GM19193 (cell line): ENCODE results near the gene PRIMA1.

ENCODE experiments used
- POLR2A ChIP-seq: IDR thresholded peaks from 4 replicates; pipeline ENCODE4 v1.6.1; 2011; ENCODE audit not compliant: insufficient read depth, insufficient read length; ENCODE audit errors: extremely low read depth

Gene PRIMA1

DNA sequence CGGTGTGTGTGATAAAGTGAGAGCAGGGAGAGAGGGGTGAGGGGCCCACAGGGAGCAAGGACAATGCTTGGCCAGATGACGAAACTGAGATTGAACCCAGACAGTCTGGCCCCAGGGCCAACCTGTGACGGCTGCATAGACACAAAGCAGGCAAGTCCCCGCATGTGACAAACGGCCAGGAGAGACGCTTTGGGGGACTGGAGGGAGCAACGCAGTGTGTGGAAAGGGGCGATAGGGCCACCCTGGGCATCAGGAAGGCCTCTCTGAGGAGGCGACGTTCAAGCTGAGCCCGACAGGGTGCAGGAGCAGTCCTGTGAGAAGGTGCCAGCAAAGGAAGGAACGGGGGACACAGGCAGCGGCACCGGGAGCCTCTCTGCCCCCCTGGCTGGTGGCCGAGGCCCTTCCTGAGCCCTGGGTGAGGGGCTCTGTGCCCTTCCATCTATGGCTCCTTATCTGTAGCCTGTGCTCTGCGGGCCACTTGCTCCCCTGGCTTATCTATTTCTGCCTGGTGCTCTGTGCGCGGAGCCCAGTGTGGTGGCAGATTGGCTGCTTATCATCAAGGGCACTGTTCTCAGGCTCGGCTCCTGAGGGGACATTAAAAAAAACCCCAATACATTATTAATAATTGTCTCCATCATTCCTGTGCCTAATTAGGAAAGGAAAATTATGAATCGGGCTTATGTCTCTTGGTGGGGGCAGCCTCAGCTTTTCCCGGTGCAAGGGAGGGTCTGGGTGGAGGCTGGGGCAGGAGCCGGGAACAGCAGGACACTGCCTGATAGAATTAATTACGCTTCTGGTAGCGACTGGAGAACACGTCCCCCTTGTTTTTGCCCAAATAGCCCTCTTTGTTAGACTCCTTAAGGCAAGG, 39.8 kb downstream of the PRIMA1 start:
- no peak for TF ChIP-seq POLR2A

DNA sequence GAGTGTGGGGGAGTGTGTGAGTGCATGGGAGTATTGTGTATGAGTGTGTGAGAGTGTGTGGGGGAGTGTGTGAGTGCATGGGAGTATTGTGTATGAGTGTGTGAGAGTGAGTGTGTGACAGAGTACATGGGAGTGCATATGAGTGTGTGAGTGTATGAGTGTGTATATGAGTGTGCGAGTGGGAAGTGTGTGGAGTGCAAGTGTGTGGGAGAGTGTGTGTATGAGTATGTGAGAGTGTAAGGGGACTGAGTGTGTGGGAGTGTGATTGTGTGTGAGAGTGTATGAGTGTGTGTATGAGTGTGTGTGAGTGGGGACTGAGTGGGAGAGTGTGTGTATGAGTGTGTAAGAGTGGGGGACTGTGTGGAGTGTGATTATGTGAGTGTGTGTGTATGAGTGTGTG, 40.7 kb downstream of the PRIMA1 start:
- no peak for TF ChIP-seq POLR2A

DNA sequence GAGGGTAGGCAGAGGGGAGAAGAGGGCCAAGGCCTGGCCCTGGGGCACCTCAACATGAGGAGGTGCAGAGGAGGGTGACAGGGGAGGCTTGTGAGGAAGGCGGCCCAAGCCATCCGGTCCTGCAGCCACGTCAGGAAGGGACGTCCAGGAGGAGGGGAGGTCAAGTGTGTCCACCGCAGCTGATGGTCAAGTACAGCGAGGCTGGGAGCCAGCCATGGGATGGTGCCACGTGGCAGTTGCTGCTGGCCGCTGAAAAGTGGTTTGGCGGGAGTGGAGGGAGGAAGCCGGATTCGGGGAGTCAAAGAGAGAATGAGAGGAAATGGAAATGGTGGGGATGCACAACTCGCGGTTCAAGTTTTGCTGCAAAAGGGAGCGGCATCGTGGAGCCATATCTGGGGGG, 41.2 kb downstream of the PRIMA1 start:
- TF ChIP-seq POLR2A: no peak

DNA sequence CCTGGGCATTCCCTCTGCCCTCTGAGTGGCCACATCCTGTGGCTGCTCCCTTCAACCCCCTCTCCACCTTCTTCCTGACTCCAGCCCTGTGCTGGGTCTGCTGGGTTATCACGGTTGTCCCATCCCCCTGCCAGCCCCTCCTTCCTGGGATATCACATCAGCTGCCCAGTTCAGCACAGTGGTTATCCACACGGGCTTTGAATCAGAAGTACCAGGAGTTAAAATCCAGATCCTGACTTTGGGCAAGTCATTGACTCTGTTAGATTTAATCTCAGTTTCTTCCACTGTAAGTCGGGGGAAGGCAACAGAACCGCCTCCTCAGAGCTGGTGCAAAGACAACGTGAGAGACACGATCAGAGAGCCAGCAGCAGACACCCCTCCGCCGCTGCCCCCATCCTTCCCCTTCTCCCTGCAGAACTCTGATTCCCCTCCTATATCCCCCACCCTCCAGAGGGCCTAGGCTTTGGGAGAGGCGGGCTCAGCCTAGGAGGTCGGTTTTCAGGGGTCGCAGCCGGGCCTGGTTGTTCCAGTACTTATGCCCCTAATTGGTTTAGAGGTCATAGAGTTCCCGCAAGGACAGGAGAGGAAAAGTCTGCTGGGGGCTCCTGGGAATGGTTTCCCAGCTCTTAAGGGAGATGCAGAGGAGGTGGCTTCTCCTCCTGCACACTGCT, 42.5 kb downstream of the PRIMA1 start:
- no peak for TF ChIP-seq POLR2A

DNA sequence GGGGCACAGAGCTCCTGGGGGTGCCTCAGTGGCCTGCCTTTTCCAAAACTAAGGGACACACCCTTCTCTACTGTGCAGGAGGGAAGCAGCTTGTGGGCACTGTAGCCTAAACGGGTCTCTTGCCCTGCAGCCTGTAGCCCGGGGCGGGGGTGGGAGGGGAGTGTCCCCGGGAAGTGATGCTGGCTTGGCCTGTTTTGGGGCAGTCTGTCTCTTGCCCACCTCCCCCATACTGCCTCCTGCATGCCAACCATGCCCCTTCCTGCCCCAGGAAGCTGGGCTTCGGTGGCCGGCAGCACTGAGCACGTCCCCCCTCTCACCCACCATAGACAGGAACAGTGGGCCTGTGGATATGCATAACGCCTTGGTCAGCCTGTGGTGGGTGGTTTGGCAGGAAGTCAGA, 43.4 kb downstream of the PRIMA1 start:
- no peak for TF ChIP-seq POLR2A

DNA sequence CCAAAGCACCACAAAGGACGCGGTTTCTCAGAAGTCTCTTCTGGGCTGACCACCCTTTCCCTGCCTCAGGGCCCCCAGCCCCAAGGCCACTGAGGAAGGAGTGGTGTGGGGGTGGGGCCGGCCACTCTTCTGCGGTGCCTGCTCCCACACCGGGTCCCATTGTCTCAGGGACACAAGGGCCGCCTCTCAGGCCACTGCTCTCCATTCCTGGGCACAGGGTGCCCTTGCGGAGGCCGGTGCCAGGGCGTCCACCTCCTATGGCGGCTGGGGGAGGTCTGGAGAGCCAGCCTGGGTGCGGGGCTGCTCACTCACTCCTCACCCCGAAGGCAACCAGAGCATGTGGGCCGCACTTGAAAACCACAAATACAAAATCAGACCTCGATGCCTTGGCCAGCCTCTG, 44.1 kb downstream of the PRIMA1 start:
- TF ChIP-seq POLR2A: no peak

DNA sequence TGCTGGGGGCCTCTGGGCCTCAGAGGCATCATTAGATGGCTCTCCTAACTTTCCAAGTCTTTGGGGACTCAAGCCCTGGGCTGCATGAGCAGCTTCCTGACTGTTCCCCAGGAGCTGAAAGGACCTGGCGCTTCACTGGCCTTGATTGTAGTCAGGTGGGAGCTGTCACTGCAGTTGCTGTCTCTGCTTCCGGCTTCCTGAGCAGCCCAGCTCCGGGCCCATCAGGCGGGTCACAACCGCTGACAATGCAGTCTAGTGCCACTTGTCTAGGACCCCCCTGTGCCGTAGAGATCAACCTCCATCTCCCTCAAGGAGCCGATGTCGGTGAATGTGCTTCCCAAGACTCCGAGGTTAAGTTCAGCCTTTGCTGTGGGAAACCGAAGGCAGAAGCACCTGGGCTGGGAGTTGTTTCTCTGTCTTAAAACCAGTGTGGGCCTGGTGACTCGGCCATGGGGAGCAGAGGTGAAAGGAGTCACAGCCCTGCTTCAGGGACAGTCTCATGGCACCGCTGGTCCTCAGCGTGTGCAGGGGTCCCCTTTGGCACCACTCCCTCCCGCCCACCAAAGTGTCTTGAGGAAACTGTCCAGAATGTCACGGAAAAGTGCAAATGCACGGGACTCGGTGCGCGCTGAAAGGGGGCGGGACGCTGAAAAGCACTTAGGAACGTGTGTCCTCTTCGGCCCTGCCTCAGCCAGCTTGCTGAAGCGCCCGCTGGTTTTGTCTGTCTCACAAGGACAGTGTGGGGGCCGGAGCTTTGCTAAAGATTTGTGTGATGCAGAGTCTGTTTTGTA, 44.8 kb downstream of the PRIMA1 start:
- TF ChIP-seq POLR2A: no peak

DNA sequence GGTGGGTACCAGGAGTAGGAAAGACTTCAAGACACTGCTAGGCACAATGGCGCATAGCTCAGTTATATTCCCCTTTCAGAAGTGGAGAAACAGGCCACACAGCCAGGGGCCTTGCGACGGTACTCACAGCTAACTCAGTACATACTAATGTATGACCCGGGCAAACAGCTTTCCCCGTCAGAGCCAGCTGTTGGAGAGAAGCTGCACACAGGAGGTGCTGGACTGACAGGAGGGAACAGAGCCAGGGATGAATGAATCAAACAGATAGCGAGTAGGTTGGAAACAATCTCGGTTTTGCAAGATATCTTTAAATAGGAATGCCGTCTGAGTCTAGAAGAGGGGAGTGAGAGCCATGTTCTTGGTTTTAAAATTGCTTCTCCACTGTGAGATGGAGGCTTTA, 45.5 kb downstream of the PRIMA1 start:
- no peak for TF ChIP-seq POLR2A

DNA sequence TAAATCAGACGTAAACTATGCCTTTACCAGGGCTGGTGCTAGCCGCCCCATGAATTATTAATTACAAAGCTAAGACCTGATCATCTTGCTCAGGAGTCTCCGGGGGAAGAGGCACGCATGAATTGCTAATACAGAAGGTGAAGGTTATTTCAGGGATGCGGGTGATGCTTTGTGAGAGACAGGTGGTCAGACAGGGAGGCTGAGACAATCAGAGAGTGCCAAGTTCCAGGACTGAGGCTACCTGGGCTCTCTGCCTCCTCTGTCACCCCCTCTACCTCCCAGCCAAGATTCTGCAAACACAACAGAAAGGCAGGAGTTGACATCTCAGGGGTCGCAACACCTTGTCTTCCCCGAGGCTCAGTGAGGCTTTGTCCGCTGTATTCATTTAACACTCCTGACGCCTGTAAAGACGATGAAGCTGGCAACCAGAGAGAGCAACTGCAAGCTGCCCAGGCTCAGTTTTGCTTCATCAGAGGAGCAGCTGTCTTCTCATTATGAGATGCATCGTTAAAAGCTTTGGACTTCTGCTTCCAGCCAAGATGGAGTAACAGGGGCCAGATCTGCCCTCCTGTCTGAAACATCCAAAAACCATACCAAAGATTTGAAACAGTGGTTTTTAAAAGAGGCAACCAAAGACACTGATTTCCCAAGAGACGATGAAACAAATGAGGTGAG, 46.6 kb downstream of the PRIMA1 start:
- no peak for TF ChIP-seq POLR2A

DNA sequence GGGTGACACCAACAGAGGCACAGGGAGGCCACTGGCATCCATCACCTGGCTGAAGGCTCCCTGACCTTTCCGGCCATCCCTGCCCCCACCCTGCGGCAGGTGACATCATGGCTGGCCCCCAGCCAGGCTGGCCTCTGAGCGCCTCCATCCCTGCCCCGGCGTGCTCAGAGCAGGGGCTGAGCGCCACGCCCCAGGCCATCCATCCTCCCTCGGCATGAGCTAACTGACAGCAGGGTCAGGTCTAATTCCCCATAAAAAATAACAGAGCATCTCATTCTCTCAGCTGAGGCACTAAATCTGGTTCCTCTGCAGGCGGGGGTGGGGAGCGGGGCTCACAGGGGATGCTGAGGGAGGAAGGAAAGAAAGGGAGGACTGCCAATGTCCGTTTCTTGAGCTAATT, 50.7 kb downstream of the PRIMA1 start:
- no peak for TF ChIP-seq POLR2A

DNA sequence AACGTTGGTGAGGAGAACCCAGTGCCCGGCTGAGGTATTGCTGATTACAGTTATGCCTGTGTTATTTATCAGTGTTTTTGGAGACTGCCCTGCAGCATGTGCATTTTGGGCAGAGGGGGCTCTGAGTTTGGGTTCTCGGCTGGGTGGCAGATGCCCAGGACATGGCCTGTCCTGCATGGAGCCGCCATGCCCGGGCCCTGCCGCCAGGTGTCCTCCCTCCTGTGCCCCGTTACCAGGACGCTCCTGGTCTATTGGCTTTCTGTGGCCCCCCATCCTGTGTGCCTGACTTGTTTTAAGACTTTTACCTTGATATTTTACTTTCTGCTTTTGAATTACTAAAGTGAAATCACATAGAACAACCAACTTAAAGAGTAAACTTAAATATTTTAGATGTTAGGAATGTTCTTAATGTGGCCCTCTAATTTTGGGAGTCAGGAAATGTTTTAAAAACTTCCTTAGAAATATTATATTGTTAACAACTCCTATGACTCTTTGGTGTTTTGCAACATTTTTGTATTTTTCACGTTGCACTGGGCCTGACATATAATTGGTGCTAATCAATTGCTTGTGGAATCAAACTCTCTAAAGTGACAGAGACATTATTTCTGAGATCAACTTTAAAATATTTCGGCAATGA, 51.8 kb downstream of the PRIMA1 start:
- TF ChIP-seq POLR2A: no peak

DNA sequence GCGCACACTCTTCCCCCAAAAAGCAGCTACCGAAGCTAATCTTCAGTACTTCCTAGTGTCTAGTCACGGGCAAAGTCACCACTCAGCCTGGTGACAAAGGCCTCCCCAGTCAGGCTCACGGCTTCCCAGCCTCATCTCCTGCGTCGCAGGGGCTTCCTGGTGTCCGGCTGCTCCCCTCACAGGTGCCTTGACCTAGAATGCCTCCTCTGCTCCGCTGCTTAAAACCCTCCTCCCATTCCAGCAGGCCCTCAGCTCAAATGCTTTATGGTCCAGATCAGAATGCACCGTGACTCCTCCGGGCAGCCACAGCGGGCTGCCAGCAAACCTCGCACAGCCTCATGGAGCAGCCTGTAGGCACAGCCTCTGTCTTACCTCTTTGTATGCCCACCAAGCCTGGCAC, 53.1 kb downstream of the PRIMA1 start:
- no peak for TF ChIP-seq POLR2A

DNA sequence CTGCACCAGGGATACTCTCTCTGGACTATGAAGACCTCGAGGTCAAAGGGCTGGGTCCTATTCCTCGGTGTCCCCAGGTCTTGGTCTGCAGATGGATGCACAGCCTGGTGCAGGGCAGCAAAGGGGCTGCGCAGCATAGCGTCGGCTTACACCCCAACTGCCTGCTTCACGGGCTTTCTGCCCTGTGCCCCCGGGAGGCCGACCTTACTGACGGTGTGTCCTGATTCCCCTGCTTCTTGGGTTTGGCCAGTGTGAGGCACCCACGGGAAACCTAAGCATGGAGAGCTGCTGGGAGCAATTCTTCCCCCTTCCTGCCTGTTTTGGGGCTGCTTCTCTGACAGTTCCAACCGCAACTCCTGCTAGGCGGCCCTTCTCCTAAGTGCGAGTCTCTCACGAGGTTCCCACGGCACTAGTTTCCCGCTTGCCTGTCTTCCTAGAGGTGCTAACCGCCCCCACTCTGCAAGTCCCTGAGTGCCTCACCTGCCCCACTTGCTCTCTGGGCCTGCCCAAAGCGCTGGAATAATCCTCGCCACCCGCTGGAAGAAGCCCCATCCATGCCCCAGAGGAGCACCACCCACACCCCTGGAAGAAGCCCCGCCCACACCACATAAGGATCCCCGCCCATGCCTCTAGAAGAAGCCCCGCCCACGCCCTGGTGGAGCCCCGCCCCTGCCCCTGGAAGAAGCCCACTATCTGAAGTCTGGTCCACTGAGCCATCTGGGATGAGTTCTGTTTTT, 54.0 kb downstream of the PRIMA1 start:
- TF ChIP-seq POLR2A: no peak

DNA sequence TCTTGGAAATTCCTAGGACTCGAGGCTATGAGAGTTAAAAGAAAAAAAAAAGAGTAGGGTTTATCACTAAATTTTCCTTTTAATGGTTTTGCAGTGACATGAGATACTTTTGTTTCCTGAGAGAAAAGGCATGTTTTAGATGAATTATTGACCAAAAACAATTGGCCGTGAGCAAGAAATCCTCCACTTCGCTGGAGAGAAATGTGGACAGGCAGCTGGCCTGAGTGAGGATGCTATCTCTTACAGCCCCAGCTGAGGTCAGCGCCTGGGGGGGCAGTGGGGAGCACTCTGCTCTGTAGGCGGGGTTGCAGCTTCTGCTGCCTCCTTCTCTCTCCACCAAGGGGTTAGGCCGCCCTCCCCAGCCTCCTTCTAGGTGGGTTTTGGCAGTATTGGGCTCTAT, 54.7 kb downstream of the PRIMA1 start:
- no peak for TF ChIP-seq POLR2A

DNA sequence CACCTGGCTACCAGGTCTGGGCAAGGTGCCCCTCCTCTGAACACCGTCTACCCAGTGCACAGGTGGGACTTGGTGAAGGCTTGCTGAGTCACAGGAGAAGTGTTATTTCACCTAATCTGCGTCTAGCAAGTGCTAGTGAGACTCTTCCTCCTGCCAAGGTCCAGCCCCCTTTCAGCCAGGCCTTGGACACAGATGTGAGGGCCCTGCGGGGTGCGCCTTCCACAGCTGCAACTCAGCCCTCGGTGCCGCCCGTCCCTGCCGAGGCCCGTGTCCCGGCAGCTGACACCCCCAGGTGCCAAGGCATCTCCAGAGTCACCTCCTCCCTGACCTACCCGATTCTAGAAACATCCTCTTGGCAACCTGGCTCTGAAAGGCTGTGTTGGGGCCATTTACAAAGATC, 55.1 kb downstream of the PRIMA1 start:
- no peak for TF ChIP-seq POLR2A

DNA sequence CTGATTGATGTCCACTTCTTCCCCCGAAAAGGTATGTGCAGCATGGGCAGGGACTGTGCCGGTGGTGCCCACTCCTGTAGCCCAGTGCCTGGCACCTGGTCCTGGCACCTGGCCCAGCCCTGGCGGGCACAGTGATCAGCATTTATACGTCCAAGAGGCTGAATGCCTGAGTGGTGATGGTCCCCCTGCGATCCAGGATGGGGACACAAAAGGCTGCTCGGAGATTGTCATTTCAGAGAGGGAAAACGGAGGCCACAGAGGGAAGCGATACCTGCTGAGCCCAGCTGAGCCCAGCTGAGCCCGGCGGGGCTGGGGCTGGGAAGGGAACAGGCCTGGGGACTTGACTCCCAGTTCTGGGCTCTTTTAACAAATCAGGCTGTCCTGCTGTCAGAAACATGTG, 55.8 kb downstream of the PRIMA1 start:
- TF ChIP-seq POLR2A: no peak
